Subcutaneous abdominal adipose tissue (tissue), 5 donors: ENCODE data around the gene CHMP5.
A peak's percentile ranks its signal among the peaks of the same experiment; 100 is the strongest.
"Not testable (repeated sequence)": the region's sequence is repeated elsewhere in the genome, so short reads cannot be mapped to it uniquely, and the experiment has no call there.

Experiments
- H3K27ac ChIP-seq: one replicate; pipeline ENCODE4 v1.7.0; 2013; ENCODE audit warnings: low read depth, mild to moderate bottlenecking, inconsistent platforms, low read length, moderate library complexity
- H3K27me3 ChIP-seq, 5 donors: one replicate each; pipeline ENCODE4 v1.7.0; 2013; ENCODE audit warnings: low read length in 5 of 5, inconsistent platforms in 1 of 5; ENCODE audit not compliant: control insufficient read depth in 5 of 5, insufficient read depth in 4 of 5
- H3K36me3 ChIP-seq, 5 donors: one replicate each; pipeline ENCODE4 v1.7.0; 2013; ENCODE audit warnings: low read length in 5 of 5; ENCODE audit not compliant: control insufficient read depth in 5 of 5, insufficient read depth in 5 of 5
- H3K4me1 ChIP-seq, 5 donors: one replicate each; pipeline ENCODE4 v1.7.0; 2013; ENCODE audit warnings: low read length in 5 of 5, mild to moderate bottlenecking in 3 of 5, moderate library complexity in 1 of 5; ENCODE audit not compliant: control insufficient read depth in 5 of 5, insufficient read depth in 5 of 5
- H3K4me3 ChIP-seq, 5 donors: one replicate each; pipeline ENCODE4 v1.7.0; 2013; ENCODE audit warnings: low read length in 5 of 5, low read depth in 1 of 5
- H3K9ac ChIP-seq, 5 donors: one replicate each; pipeline ENCODE4 v1.7.0; 2013; ENCODE audit warnings: low read length in 5 of 5, mild to moderate bottlenecking in 4 of 5, moderate library complexity in 3 of 5
- H3K9me3 ChIP-seq, 5 donors: one replicate each; pipeline ENCODE4 v1.7.0; 2013; ENCODE audit warnings: low read length in 5 of 5; ENCODE audit not compliant: control insufficient read depth in 5 of 5
- donor health status: healthy.
- donor health status: healthy.
- donor health status: healthy.
- donor health status: healthy.
- donor health status: healthy.

The CHMP5 gene

DNA sequence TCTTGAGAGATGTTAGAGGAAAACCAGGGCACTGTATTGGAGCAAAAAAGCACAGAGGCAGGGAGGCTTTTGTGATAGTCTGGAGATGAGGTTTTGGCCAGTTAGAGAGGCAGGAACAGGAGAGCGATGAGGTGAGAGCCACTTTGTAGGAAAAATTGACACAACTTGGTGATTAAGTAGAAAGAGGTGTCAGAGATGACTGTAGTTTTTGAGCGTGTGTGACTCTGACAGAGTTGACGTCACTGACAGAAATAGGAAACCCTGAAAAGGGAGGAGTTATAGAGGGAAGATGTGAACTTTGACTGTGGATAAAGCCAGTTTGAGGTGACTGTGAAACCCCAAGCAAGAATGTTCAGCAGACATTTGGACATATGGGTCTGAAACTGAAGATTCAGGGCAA lies 41.2 kb downstream of the CHMP5 start:
- peak overlapping the region; percentile 4 for H3K27ac ChIP-seq
- H3K9me3 ChIP-seq = no peaks in the 10 kb centered on the region
- peaks cover 46 to 98% (median 83%) of the 10 kb centered on the region in 5 donors for H3K36me3 ChIP-seq
- H3K4me1 ChIP-seq = no peaks in the 10 kb centered on the region
- no peaks in the 10 kb centered on the region for H3K27me3 ChIP-seq
- peak overlapping the region in 1 of 5 donors; percentile 6 for H3K9ac ChIP-seq
- H3K4me3 ChIP-seq = no peak overlapping the region

- Histone ChIP-seq H3K36me3 (peaks cover 47 to 98% (median 80%) of the 10 kb centered on the region in 5 donors), H3K9ac (no peak overlapping the region)
Observed at GRCh38 chr9:33307067-33307466, 42.2 kb downstream of the CHMP5 start.

DNA sequence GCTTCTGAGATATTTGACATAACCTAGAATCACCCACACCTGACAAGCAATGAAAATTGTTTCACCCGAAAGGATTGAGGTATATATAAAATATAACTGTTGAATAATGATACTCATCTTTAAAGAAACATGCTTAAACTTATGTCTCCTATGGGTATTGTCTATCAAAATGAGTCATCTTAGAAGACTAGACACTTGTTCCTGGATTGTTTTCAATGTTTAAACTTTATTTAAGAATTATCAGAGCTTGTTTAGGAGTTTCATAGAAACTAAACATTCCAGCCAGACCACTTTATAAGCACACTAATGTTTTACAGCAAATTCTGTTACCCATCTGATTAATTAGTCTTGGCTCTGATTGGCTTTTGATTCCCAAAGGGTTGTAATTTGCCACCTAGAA lies 45.1 kb downstream of the CHMP5 start:
- Histone ChIP-seq H3K27ac (no peak overlapping the region), H3K9me3 (no peaks in the 10 kb centered on the region), H3K4me1 (no peaks in the 10 kb centered on the region), H3K27me3 (no peaks in the 10 kb centered on the region), H3K9ac (no peak overlapping the region), H3K4me3 (no peak overlapping the region), H3K36me3 (peaks cover 49 to 99% (median 83%) of the 10 kb centered on the region in 5 donors)

More at GRCh38 chr9:33307067-33307466, 42.2 kb downstream of the CHMP5 start:
- Histone ChIP-seq H3K27me3 (no peaks in the 10 kb centered on the region), H3K4me1 (no peaks in the 10 kb centered on the region), H3K27ac (no peak overlapping the region), H3K9me3 (no peaks in the 10 kb centered on the region), H3K4me3 (no peak overlapping the region)

DNA sequence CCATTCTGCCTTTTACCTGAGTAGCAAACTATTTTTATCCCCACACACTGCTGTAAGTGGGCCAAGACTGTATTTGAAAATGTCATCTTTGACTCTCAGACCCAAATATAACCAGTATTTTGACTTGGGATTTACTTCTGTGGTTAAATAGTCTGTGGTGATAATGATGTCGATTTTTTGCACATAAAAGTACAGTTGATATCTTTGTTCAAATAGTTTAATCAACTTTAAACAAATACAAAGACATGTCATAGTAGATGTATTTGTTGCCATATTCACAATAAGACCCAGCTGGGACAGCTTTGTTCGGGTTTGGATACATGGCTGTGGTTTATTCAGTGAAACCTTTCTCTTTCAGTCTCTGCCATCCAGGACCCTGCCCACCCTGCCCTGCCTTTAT lies 45.9 kb downstream of the CHMP5 start:
- Histone ChIP-seq H3K9ac (no peak overlapping the region), H3K9me3 (no peaks in the 10 kb centered on the region), H3K27me3 (no peaks in the 10 kb centered on the region), H3K4me1 (no peaks in the 10 kb centered on the region), H3K36me3 (peaks cover 44 to 99% (median 79%) of the 10 kb centered on the region in 5 donors), H3K27ac (no peak overlapping the region), H3K4me3 (no peak overlapping the region)

DNA sequence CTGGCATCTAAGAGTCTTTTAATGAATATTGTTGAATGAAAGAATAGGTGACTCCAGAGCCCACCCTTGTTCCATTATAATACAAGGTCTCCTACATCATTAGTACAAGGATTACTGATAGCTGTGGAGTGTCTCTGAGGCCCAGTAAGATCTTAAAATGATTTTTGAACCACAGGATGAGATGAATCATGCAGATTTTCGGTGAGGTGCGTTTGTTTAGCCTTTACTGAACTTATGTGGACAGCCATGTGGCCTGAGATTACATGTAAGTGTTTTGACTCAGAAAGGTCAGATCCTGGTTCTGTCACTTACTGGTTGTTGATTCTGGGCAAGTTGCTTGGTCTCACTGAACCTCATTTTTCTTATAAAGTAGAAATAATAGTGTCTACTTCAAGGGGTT lies 47.1 kb downstream of the CHMP5 start:
- Histone ChIP-seq H3K9ac (no peak overlapping the region), H3K36me3 (peaks cover 32 to 94% (median 70%) of the 10 kb centered on the region in 5 donors), H3K4me1 (no peaks in the 10 kb centered on the region), H3K4me3 (no peak overlapping the region), H3K27ac (no peak overlapping the region), H3K27me3 (no peaks in the 10 kb centered on the region), H3K9me3 (no peaks in the 10 kb centered on the region)

GRCh38 chr9:33315371-33315770 lies 50.5 kb downstream of the CHMP5 start:
- no peaks in the 10 kb centered on the region for H3K9me3 ChIP-seq
- peaks cover 0 to 12% (median 7%) of the 10 kb centered on the region in 5 donors for H3K4me1 ChIP-seq
- no peak overlapping the region for H3K9ac ChIP-seq
- peaks cover 24 to 84% (median 65%) of the 10 kb centered on the region in 5 donors for H3K36me3 ChIP-seq
- no peak overlapping the region for H3K27ac ChIP-seq
- no peaks in the 10 kb centered on the region for H3K27me3 ChIP-seq
- H3K4me3 ChIP-seq = no peak overlapping the region

- H3K27me3 ChIP-seq, H3K4me3 ChIP-seq, H3K9me3 ChIP-seq, H3K27ac ChIP-seq: not testable (repeated sequence)
- Histone ChIP-seq H3K4me1 (peaks cover 0 to 20% (median 16%) of the 10 kb centered on the region in 5 donors), H3K36me3 (peaks cover 20 to 84% (median 70%) of the 10 kb centered on the region in 5 donors), H3K9ac (peak overlapping the region in 1 of 5 donors; percentile 30)
Observed at GRCh38 chr9:33317136-33317535, 52.3 kb downstream of the CHMP5 start.

- Histone ChIP-seq H3K4me1 (peaks cover 0 to 20% (median 16%) of the 10 kb centered on the region in 5 donors), H3K36me3 (peaks cover 23 to 84% (median 70%) of the 10 kb centered on the region in 5 donors), H3K4me3 (no peak overlapping the region), H3K27me3 (no peaks in the 10 kb centered on the region), H3K9me3 (no peaks in the 10 kb centered on the region), H3K27ac (peak overlapping the region; percentile 85), H3K9ac (no peak overlapping the region)
Observed at GRCh38 chr9:33318225-33318624, 53.4 kb downstream of the CHMP5 start.

GRCh38 chr9:33318781-33319180 lies 53.9 kb downstream of the CHMP5 start:
- H3K4me1 ChIP-seq = peaks cover 0 to 20% (median 16%) of the 10 kb centered on the region in 5 donors
- no peaks in the 10 kb centered on the region for H3K9me3 ChIP-seq
- H3K27ac ChIP-seq = peak overlapping the region; percentile 85
- peaks cover 21 to 79% (median 66%) of the 10 kb centered on the region in 5 donors for H3K36me3 ChIP-seq
- H3K27me3 ChIP-seq = no peaks in the 10 kb centered on the region
- H3K4me3 ChIP-seq = no peak overlapping the region
- H3K9ac ChIP-seq = no peak overlapping the region

GRCh38 chr9:33320230-33320567 lies 55.4 kb downstream of the CHMP5 start:
- Histone ChIP-seq H3K4me1 (peaks cover 0 to 20% (median 16%) of the 10 kb centered on the region in 5 donors), H3K4me3 (no peak overlapping the region), H3K9ac (peak overlapping the region in 2 of 5 donors; percentile 1 to 52), H3K36me3 (peaks cover 23 to 72% (median 60%) of the 10 kb centered on the region in 5 donors), H3K27me3 (no peaks in the 10 kb centered on the region), H3K9me3 (peaks cover 0 to 3% (median 0%) of the 10 kb centered on the region in 5 donors), H3K27ac (peak overlapping the region; percentile 85)
